Gastrocnemius medialis (tissue), 4 donors: ENCODE data around the gene KLHL29.

Experiments used
- POLR2A ChIP-seq, 2 donors: fragments of 450-650 bp; IDR thresholded peaks; one replicate each; pipeline ENCODE4 v1.6.1; 2017; ENCODE audit warnings: antibody characterized with exemption in 2 of 2, mild to moderate bottlenecking in 2 of 2, moderate library complexity in 2 of 2
- TF ChIP-seq, protein P1 (sequence below), 5 experiments: fragments of 450-650 bp in 3 of 5; fragments of 200-600 bp in 2 of 5; sonication (generic) in 2 of 5; IDR thresholded peaks in 4 of 5; conservative IDR thresholded peaks in 1 of 5; 1 replicate in 4 of 5; 2 replicates in 1 of 5; pipeline ENCODE4 v1.5.1; 2016 to 2019; ENCODE audit warnings: antibody characterized with exemption in 5 of 5, mild to moderate bottlenecking in 3 of 5, moderate library complexity in 3 of 5

GRCh38 chr2:23600346-23600745, 215.4 kb downstream of the KLHL29 start:
- TF ChIP-seq, protein P1, sequence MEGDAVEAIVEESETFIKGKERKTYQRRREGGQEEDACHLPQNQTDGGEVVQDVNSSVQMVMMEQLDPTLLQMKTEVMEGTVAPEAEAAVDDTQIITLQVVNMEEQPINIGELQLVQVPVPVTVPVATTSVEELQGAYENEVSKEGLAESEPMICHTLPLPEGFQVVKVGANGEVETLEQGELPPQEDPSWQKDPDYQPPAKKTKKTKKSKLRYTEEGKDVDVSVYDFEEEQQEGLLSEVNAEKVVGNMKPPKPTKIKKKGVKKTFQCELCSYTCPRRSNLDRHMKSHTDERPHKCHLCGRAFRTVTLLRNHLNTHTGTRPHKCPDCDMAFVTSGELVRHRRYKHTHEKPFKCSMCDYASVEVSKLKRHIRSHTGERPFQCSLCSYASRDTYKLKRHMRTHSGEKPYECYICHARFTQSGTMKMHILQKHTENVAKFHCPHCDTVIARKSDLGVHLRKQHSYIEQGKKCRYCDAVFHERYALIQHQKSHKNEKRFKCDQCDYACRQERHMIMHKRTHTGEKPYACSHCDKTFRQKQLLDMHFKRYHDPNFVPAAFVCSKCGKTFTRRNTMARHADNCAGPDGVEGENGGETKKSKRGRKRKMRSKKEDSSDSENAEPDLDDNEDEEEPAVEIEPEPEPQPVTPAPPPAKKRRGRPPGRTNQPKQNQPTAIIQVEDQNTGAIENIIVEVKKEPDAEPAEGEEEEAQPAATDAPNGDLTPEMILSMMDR (IDR thresholded peaks at IDR 0.05 in 4 of 5, conservative IDR thresholded peaks at IDR 0.05 in 1 of 5), result no peak
- TF ChIP-seq POLR2A (IDR thresholded peaks at IDR 0.05), result no peak
